Transverse colon (tissue), 4 donors: ENCODE measurements around the gene MAPKAP1. TPM values are rescaled to one million over a fixed set of nuclear protein-coding genes. Genes with fewer than 3 reads are reported as not detected.
A peak's percentile ranks its signal among the peaks of the same experiment; 100 is the strongest.

ENCODE experiments used
- DNase-seq: peaks from one replicate; pipeline ENCODE4 v3.0.0-alpha.2; 2019
- H3K27ac ChIP-seq, 4 donors: fragments of 200-600 bp; sonication (generic); 2 replicates each; pipeline ENCODE4 v1.5.1; 2016 to 2018; ENCODE audit warnings: inconsistent platforms in 4 of 4
- H3K27me3 ChIP-seq: fragments of 200-600 bp; sonication (generic); 2 replicates; pipeline ENCODE4 v1.5.1; 2017; ENCODE audit warnings: inconsistent platforms
- H3K36me3 ChIP-seq, 4 donors: fragments of 200-600 bp; sonication (generic); 2 replicates each; pipeline ENCODE4 v1.5.1; 2017 to 2019; ENCODE audit warnings: inconsistent platforms in 4 of 4
- H3K4me1 ChIP-seq, 4 donors: fragments of 200-600 bp; sonication (generic); 2 replicates each; pipeline ENCODE4 v1.5.1; 2017 to 2020; ENCODE audit warnings: inconsistent platforms in 4 of 4
- H3K4me3 ChIP-seq, 4 donors: fragments of 200-600 bp; sonication (generic); 1 replicate in 1 of 4; 2 replicates in 3 of 4; pipeline versions ENCODE4 v1.5.1 to v1.6.1; 2017 to 2019; ENCODE audit warnings: inconsistent platforms in 4 of 4
- H3K9me3 ChIP-seq, 2 donors: fragments of 200-600 bp; sonication (generic); 2 replicates each; pipeline ENCODE4 v1.5.1; 2017 to 2019; ENCODE audit warnings: inconsistent platforms in 2 of 2
- CTCF ChIP-seq, 5 experiments: fragments of 200-600 bp in 3 of 5; fragments of 450-650 bp in 2 of 5; sonication (generic) in 3 of 5; IDR thresholded peaks; 1 replicate in 2 of 5; 2 replicates in 3 of 5; pipeline ENCODE4 v1.5.1; 2016 to 2017; ENCODE audit warnings: antibody characterized with exemption in 5 of 5, inconsistent platforms in 3 of 5, mild to moderate bottlenecking in 2 of 5, moderate library complexity in 1 of 5
- EP300 ChIP-seq: sonication (generic); formaldehyde crosslinking; IDR thresholded peaks from one replicate; pipeline ENCODE4 v1.6.1; 2017; ENCODE audit warnings: antibody characterized with exemption, low read depth
- POLR2A ChIP-seq: fragments of 450-650 bp; IDR thresholded peaks from one replicate; pipeline ENCODE4 v1.6.1; 2016; ENCODE audit warnings: antibody characterized with exemption, mild to moderate bottlenecking, moderate library complexity
- POLR2AphosphoS5 ChIP-seq, 3 donors: sonication (generic); formaldehyde crosslinking; IDR thresholded peaks; one replicate each; pipeline ENCODE4 v1.6.1; 2016; ENCODE audit warnings: antibody characterized with exemption in 3 of 3
- WGBS, 2 donors: methylation state at CpG; one replicate each; pipeline ENCODE4 v1.1.5; 2018; ENCODE audit warnings: low coverage in 1 of 2; 5-methylcytosine and 5-hydroxymethylcytosine counted together
- in situ Hi-C, 4 donors: fragments of 200-750 bp; cut with MboI; loops; one replicate each; pipeline versions ENCODE4 v1.15.0 to v1.15.1; 2017; ENCODE audit warnings: low sequenced_read_pairs in 3 of 4, low pct_ligation_motif_present in 1 of 4, low pct_unique_long_range_greater_than_20kb in 1 of 4
- intact Hi-C: fragments of 100-400 bp; cut with DNase I; formaldehyde crosslinking; loops from one replicate; pipeline ENCODE4 v1.15.1; 2023; ENCODE audit warnings: low total_unique reads
- total RNA-seq, 4 donors: library from RNA; depleted of rRNA; stranded (reverse); fragments of >200 nt; gene quantifications; one replicate each; pipeline ENCODE4 v1.1.0, GENCODE V29; 2016

The MAPKAP1 gene
- total RNA-seq, 4 donors from 2014 or later = 59.8 to 83.4 (median 71.2) TPM

DNA sequence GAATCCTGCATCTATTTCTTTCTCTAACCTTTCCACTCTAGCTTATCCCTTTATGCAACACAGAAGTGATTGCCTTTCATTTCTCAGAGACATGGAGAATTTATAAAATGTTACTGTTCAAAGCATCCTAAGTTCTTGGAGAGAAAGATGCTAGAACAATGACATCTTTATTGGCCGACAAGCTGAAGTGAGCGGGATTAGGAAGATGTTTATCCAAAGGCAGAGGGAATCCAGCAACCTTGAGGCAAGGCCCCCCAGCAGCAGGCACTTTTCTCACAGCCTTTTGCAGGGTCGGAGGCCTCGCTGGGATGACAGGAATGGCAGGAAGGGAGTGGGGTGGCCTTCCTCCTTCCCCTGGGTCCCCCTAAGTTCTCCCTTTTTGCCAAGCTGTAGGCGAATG, 240.6 kb downstream of the MAPKAP1 start:
- no peaks in the 10 kb centered on the region for H3K4me1 ChIP-seq
- 80 to 83% methylated on average over 1 to 5 of the region's 5 CpGs for WGBS, 2 donors
- intact Hi-C loops = loop anchor here (1.0 kb wide), 1 partner anchor 34 kb away; no protein-coding TSS in a partner anchor
- H3K36me3 ChIP-seq = no peaks in the 10 kb centered on the region
- in situ Hi-C loops = no loop called here
- DNase-seq = no peak
- H3K27me3 ChIP-seq = no peaks in the 10 kb centered on the region
- H3K4me3 ChIP-seq = no peak overlapping the region
- H3K9me3 ChIP-seq = no peaks in the 10 kb centered on the region
- no peak for TF ChIP-seq POLR2AphosphoS5 (IDR thresholded peaks at IDR 0.05)
- no peak for TF ChIP-seq POLR2A
- TF ChIP-seq EP300 = no peak
- no peak for TF ChIP-seq CTCF (IDR thresholded peaks at IDR 0.05)
- peak overlapping the region in 2 of 4 donors; percentile 9 to 22 for H3K27ac ChIP-seq

DNA sequence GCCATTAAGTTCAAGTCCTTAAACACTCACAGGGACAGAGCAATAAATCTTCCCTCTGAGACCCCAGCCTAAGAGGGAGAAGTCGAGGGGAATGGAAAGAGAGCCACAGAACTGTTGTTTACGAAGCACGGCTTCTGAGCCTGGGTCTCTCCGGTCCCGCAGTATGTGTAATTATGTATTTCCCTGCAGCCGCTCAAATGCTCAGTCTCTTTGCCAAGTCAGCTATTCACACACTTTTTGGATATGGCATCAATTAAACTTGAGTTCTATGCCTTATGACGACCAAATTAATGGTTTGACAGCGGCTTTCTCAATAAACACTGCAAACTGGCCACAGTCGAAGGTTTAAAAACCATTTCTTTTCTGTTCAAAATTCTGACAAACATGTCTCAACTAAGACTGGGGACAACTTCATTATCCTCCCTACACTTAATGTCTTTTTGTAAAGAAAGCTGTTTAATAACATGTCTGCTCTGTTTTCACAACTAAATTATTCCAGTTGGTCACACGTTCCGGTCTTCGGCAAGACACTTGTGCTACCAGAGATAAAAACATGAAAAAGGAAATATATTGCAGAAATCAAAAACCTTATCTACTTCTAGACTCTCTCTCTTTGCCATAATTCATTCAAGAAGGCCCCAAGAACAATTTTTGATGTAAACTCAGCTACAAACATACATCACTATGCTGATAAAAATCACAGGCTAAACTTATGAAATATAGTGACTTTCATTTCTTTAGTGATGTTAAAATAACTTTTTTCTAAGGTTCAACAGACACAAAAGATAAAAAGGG, 242.2 kb downstream of the MAPKAP1 start:
- H3K9me3 ChIP-seq = no peaks in the 10 kb centered on the region
- H3K4me3 ChIP-seq = no peak overlapping the region
- no peaks in the 10 kb centered on the region for H3K27me3 ChIP-seq
- peak overlapping the region in 2 of 4 donors; percentile 10 to 13 for H3K27ac ChIP-seq
- H3K36me3 ChIP-seq = no peaks in the 10 kb centered on the region
- no peaks in the 10 kb centered on the region for H3K4me1 ChIP-seq
- 85 to 94% methylated on average over 9 to 12 of the region's 12 CpGs for WGBS, 2 donors
- TF ChIP-seq CTCF (IDR thresholded peaks at IDR 0.05) (no peak), POLR2AphosphoS5 (IDR thresholded peaks at IDR 0.05) (no peak), EP300 (no peak), POLR2A (no peak)
- intact Hi-C loops (no loop called here), in situ Hi-C loops (no loop called here)
- no peak for DNase-seq

- WGBS, 2 donors = 91 to 99% methylated on average over 1 to 2 of the region's 2 CpGs
- Histone ChIP-seq H3K36me3 (no peaks in the 10 kb centered on the region), H3K9me3 (no peaks in the 10 kb centered on the region), H3K27ac (no peak overlapping the region), H3K4me3 (no peak overlapping the region), H3K27me3 (no peaks in the 10 kb centered on the region), H3K4me1 (no peaks in the 10 kb centered on the region)
- no peak for TF ChIP-seq POLR2AphosphoS5 (IDR thresholded peaks at IDR 0.05)
- no peak for TF ChIP-seq POLR2A
- no peak for TF ChIP-seq EP300
- no peak for TF ChIP-seq CTCF (IDR thresholded peaks at IDR 0.05)
- in situ Hi-C loops = no loop called here
- no peak for DNase-seq
- intact Hi-C loops = no loop called here
Observed at GRCh38 chr9:125463926-125464325, 243.1 kb downstream of the MAPKAP1 start.

- H3K4me3 ChIP-seq = no peak overlapping the region
- H3K9me3 ChIP-seq = no peaks in the 10 kb centered on the region
- H3K27me3 ChIP-seq = no peaks in the 10 kb centered on the region
- 83 to 100% methylated on average over 1 to 10 of the region's 10 CpGs for WGBS, 2 donors
- intact Hi-C loops = no loop called here
- no peaks in the 10 kb centered on the region for H3K4me1 ChIP-seq
- no peak for DNase-seq
- H3K36me3 ChIP-seq = no peaks in the 10 kb centered on the region
- no peak overlapping the region for H3K27ac ChIP-seq
- TF ChIP-seq EP300 = no peak
- TF ChIP-seq CTCF (IDR thresholded peaks at IDR 0.05) = no peak
- no peak for TF ChIP-seq POLR2A
- TF ChIP-seq POLR2AphosphoS5 (IDR thresholded peaks at IDR 0.05) = no peak
- in situ Hi-C loops = no loop called here
Observed at GRCh38 chr9:125462861-125463291, 244.1 kb downstream of the MAPKAP1 start.
